Osteocyte (in vitro differentiated cells): ENCODE data around the gene KCNIP3. TPM values are rescaled to one million over a fixed set of nuclear protein-coding genes. Genes with fewer than 3 reads are reported as not detected.
A peak's percentile ranks its signal among the peaks of the same experiment; 100 is the strongest.

Source experiments
- DNase-seq: peaks from one replicate; pipeline ENCODE4 v3.0.0; 2021; ENCODE audit warnings: mixed read lengths; ENCODE audit not compliant: unreplicated experiment; ENCODE audit errors: extremely low spot score
- H3K27ac Mint-ChIP-seq: one replicate; pipeline ENCODE4 v1.8.0; 2021; ENCODE audit warnings: mild to moderate bottlenecking, mixed read lengths; ENCODE audit not compliant: unreplicated experiment
- H3K27me3 Mint-ChIP-seq: one replicate; pipeline ENCODE4 v1.8.0; 2021; ENCODE audit warnings: mixed read lengths; ENCODE audit not compliant: unreplicated experiment
- H3K36me3 Mint-ChIP-seq: one replicate; pipeline ENCODE4 v1.8.0; 2021; ENCODE audit warnings: mixed read lengths; ENCODE audit not compliant: unreplicated experiment
- H3K4me1 Mint-ChIP-seq: one replicate; pipeline ENCODE4 v1.8.0; 2021; ENCODE audit warnings: mixed read lengths; ENCODE audit not compliant: unreplicated experiment
- H3K4me3 Mint-ChIP-seq: one replicate; pipeline ENCODE4 v1.8.0; 2021; ENCODE audit warnings: mild to moderate bottlenecking, moderate library complexity, mixed read lengths; ENCODE audit not compliant: unreplicated experiment
- H3K9me3 Mint-ChIP-seq: one replicate; pipeline ENCODE4 v1.8.0; 2021; ENCODE audit warnings: mixed read lengths; ENCODE audit not compliant: unreplicated experiment
- total RNA-seq: library from RNA; stranded (reverse); gene quantifications from 2 replicates; pipeline ENCODE4 v1.2.1, GENCODE V29; 2021
- TF ChIP-seq, protein P1 (sequence below): fragments of 200-600 bp; sonication (generic); IDR thresholded peaks from 2 replicates; pipeline ENCODE4 v1.5.0; 2021; ENCODE audit warnings: antibody characterized with exemption, mild to moderate bottlenecking, moderate library complexity

The KCNIP3 gene
- total RNA-seq, 1 donor from 2014 or later, result 1.4 TPM

DNA sequence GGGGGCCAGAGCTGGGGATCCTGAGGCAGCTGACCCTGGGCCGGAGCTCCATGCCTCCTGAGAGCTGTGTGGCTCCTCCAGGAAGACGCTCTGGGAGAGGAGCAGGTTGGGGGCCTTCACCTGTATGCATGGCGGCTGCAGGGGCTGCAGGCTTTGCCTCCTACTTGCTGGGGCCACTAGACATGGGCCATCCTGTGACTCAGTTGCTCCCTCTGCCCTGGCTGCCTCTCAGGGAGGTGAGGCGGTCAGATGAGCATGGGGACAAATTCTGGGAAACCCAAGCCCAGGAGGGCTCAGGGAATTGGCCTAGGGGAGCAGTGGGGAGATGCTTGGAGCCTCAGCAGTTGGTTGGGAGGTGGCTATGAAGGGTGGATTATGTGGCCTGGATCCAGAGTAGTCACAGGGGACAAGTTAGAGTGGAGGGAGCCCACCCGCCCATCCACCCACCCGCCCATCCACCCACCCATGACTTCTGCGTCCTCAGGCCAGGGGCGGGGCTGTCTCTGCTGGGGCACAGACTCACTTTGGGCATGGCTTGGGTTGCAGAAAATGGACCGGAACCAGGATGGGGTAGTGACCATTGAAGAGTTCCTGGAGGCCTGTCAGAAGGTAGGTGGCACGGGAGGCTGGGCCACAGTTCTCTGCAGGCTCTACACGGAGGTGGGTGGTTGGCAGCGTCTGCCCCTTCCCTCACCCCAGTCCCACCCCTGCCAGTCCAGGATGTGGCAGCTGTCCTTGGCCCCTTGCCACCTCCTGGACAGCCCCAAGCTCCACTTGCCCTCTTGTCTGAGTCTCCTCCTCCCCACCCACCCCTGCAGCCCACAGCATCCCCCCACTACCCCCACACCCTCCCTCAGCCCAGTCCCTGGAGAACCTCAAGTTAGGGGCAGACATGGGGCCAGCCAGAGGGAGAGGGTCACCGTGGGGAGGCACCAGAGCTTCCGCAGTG, 85.8 kb downstream of the KCNIP3 start:
- Mint-ChIP-seq H3K9me3 (no peaks in the 10 kb centered on the region), H3K27ac (no peak overlapping the region), H3K4me3 (no peak overlapping the region), H3K4me1 (peaks cover 7% of the 10 kb centered on the region), H3K36me3 (no peaks in the 10 kb centered on the region), H3K27me3 (peaks cover 10% of the 10 kb centered on the region)
- TF ChIP-seq, protein P1, sequence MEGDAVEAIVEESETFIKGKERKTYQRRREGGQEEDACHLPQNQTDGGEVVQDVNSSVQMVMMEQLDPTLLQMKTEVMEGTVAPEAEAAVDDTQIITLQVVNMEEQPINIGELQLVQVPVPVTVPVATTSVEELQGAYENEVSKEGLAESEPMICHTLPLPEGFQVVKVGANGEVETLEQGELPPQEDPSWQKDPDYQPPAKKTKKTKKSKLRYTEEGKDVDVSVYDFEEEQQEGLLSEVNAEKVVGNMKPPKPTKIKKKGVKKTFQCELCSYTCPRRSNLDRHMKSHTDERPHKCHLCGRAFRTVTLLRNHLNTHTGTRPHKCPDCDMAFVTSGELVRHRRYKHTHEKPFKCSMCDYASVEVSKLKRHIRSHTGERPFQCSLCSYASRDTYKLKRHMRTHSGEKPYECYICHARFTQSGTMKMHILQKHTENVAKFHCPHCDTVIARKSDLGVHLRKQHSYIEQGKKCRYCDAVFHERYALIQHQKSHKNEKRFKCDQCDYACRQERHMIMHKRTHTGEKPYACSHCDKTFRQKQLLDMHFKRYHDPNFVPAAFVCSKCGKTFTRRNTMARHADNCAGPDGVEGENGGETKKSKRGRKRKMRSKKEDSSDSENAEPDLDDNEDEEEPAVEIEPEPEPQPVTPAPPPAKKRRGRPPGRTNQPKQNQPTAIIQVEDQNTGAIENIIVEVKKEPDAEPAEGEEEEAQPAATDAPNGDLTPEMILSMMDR, result no peak
- DNase-seq, result peak; percentile 77

DNA sequence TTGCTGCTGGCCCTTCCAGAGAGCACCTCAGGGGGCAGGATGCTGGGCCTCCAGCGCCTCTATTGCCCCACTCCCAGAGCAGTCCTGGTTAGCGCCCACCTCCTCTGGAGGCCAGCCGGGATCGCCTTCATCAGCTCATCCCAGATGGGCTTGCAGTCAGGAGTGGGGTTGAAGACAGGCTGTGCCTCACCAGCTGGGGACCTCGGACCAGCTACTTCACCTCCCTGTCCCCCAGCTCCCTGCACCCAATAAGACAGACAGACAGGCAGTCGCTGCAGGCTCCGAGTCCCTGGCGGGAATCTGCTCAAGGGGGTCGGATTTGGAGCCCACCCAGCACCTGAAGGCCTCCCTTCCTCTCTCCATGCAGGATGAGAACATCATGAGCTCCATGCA, 86.5 kb downstream of the KCNIP3 start:
- H3K27me3 Mint-ChIP-seq, result peaks cover 10% of the 10 kb centered on the region
- H3K4me1 Mint-ChIP-seq, result peaks cover 7% of the 10 kb centered on the region
- H3K27ac Mint-ChIP-seq, result no peak overlapping the region

DNA sequence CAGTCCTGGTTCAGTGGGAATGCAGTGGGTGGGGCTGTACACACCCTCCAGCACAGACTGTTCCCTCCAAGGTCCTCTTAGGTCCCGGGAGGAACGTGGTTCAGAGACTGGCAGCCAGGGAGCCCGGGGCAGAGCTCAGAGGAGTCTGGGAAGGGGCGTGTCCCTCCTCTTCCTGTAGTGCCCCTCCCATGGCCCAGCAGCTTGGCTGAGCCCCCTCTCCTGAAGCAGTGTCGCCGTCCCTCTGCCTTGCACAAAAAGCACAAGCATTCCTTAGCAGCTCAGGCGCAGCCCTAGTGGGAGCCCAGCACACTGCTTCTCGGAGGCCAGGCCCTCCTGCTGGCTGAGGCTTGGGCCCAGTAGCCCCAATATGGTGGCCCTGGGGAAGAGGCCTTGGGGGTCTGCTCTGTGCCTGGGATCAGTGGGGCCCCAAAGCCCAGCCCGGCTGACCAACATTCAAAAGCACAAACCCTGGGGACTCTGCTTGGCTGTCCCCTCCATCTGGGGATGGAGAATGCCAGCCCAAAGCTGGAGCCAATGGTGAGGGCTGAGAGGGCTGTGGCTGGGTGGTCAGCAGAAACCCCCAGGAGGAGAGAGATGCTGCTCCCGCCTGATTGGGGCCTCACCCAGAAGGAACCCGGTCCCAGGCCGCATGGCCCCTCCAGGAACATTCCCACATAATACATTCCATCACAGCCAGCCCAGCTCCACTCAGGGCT, 87.9 kb downstream of the KCNIP3 start:
- Mint-ChIP-seq H3K4me3 (no peak overlapping the region), H3K9me3 (no peaks in the 10 kb centered on the region), H3K4me1 (peaks cover 7% of the 10 kb centered on the region), H3K27me3 (peaks cover 8% of the 10 kb centered on the region), H3K36me3 (no peaks in the 10 kb centered on the region), H3K27ac (no peak overlapping the region)
- DNase-seq, result peak; percentile 80
- TF ChIP-seq, protein P1, result no peak

More for the DNA sequence above, 86.5 kb downstream of the KCNIP3 start:
- H3K36me3 Mint-ChIP-seq, result no peaks in the 10 kb centered on the region
- H3K4me3 Mint-ChIP-seq, result no peak overlapping the region
- TF ChIP-seq, protein P1, result no peak
- no peaks in the 10 kb centered on the region for H3K9me3 Mint-ChIP-seq
- peak; percentile 67 for DNase-seq

DNA sequence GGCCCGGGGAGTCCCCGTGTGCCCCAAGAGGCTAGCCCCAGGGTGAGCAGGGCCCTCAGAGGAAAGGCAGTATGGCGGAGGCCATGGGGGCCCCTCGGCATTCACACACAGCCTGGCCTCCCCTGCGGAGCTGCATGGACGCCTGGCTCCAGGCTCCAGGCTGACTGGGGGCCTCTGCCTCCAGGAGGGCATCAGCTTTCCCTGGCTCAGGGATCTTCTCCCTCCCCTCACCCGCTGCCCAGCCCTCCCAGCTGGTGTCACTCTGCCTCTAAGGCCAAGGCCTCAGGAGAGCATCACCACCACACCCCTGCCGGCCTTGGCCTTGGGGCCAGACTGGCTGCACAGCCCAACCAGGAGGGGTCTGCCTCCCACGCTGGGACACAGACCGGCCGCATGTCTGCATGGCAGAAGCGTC, 88.4 kb downstream of the KCNIP3 start:
- Mint-ChIP-seq H3K9me3 (no peaks in the 10 kb centered on the region), H3K4me1 (peaks cover 7% of the 10 kb centered on the region), H3K36me3 (no peaks in the 10 kb centered on the region), H3K27me3 (peaks cover 3% of the 10 kb centered on the region), H3K4me3 (no peak overlapping the region), H3K27ac (no peak overlapping the region)
- DNase-seq, result peak; percentile 84
- TF ChIP-seq, protein P1, result no peak

DNA sequence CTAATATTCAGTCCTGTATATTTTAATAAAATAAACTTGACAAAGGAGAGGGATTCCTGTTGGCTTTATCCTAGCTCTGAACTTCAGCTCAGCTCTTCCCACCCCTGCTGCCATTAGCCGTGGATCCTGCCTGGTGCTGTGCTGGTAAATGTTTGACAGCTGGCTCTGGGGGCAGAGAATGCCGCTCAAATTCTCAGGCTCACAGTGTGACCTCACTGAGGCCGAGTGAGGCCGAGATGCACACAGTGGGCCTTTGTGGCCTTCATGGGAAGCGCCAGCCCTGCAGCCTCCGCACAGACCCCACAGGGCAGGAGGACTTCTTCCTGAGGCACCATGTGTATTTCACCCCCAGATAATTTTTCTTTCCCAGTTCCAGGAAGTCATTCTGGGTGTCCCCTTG, 88.9 kb downstream of the KCNIP3 start:
- H3K36me3 Mint-ChIP-seq, result no peaks in the 10 kb centered on the region
- H3K27me3 Mint-ChIP-seq, result peaks cover 2% of the 10 kb centered on the region
- H3K27ac Mint-ChIP-seq, result no peak overlapping the region
- H3K9me3 Mint-ChIP-seq, result no peaks in the 10 kb centered on the region
- H3K4me3 Mint-ChIP-seq, result no peak overlapping the region
- peak; percentile 51 for DNase-seq
- TF ChIP-seq, protein P1, result no peak
- peaks cover 7% of the 10 kb centered on the region for H3K4me1 Mint-ChIP-seq
